ENCODE measurements around the gene AFMID. TPM values are rescaled to one million over a fixed set of nuclear protein-coding genes. Genes with fewer than 3 reads are reported as not detected.

Gene AFMID
- total and polyA plus RNA-seq, 2 of the 13 experiments (the other 11 are each of a cell fraction or from before 2014, with no cell fraction given), result 249 to 270 TPM

DNA sequence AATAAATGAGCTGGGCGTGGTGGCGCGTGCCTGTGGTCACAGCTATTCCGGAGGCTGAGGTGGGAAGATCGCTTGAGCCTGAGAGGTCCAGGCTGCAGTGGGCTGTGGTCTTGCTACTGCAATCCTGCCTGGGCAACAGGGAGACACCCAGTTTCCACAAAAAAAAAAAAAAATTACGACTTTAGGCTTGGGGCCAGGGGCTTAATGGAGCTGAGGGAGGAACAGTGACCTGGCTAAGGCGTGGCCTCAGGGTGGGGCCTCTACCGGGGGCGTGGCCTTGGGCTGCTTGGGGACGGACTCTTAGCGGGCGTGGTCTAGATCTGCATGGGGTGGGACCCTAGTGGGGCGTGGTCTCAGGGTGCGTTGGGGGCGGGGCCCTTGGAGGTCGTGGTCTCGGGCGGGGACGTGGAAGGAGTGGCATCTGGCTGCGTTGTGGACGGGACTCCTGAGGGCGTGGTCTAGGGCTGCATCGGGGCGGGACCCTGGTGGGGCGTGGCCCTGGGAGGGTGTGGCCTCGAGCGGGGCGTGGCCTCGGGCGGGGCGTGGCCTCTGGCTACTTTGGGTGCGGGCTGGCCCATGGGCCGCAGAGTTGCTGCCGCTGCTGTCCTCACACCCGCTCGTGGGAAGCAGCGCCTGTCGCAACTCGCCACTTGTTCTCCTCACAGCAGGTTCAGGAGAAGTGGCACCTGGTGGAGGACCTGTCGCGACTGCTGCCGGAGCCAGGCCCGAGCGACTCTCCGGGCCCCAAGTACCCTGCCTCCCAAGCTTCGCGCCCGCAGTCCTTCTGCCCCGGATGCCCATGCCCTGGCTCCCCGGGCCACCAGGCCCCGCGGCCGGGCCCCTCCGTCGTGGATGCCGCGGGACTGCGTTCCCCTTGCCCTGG lies 46.8 kb upstream of the AFMID start (continued):
- TF ChIP-seq, protein P1, sequence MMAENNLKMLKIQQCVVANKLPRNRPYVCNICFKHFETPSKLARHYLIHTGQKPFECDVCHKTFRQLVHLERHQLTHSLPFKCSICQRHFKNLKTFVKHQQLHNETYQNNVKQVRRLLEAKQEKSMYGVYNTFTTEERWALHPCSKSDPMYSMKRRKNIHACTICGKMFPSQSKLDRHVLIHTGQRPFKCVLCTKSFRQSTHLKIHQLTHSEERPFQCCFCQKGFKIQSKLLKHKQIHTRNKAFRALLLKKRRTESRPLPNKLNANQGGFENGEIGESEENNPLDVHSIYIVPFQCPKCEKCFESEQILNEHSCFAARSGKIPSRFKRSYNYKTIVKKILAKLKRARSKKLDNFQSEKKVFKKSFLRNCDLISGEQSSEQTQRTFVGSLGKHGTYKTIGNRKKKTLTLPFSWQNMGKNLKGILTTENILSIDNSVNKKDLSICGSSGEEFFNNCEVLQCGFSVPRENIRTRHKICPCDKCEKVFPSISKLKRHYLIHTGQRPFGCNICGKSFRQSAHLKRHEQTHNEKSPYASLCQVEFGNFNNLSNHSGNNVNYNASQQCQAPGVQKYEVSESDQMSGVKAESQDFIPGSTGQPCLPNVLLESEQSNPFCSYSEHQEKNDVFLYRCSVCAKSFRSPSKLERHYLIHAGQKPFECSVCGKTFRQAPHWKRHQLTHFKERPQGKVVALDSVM (CRISPR knock-in tag; IDR thresholded peaks at IDR 0.05), result no peak
- TF ChIP-seq NR2F6 (IDR thresholded peaks at IDR 0.05) (no peak), NR2F6 (CRISPR knock-in tag; IDR thresholded peaks at IDR 0.05) (0 out of 2 replicates have a peak, but pooled peaks have one; percentile 33), RXRB (CRISPR knock-in tag; IDR thresholded peaks at IDR 0.05; ENCODE audit: borderline replicate concordance) (no peak), HOXA9 (CRISPR knock-in tag; IDR thresholded peaks at IDR 0.05; ENCODE audit: borderline replicate concordance) (no peak), HIVEP1 (CRISPR knock-in tag; IDR thresholded peaks at IDR 0.05) (no peak), GZF1 (CRISPR knock-in tag; IDR thresholded peaks at IDR 0.05) (no peak), CAMTA2 (CRISPR knock-in tag; IDR thresholded peaks at IDR 0.05; ENCODE audit: borderline replicate concordance) (peak; percentile 84; the same call in 1 of the 2 replicates), SNRNP70 (IDR thresholded peaks at IDR 0.05; ENCODE audit: low read depth, low read length) (no peak), ZNF703 (CRISPR knock-in tag; IDR thresholded peaks at IDR 0.05; ENCODE audit: borderline replicate concordance) (no peak), TMF1 (CRISPR knock-in tag; IDR thresholded peaks at IDR 0.05; ENCODE audit: low read depth) (no peak), FLYWCH1 (CRISPR knock-in tag; IDR thresholded peaks at IDR 0.05) (no peak), CBFB (CRISPR knock-in tag; IDR thresholded peaks at IDR 0.05) (no peak), ZFP82 (CRISPR knock-in tag; IDR thresholded peaks at IDR 0.05; ENCODE audit: borderline replicate concordance) (no peak), ZNF563 (CRISPR knock-in tag; IDR thresholded peaks at IDR 0.05) (0 out of 2 replicates have a peak, but pooled peaks have one; percentile 5)
- TF ChIP-seq, protein P2, sequence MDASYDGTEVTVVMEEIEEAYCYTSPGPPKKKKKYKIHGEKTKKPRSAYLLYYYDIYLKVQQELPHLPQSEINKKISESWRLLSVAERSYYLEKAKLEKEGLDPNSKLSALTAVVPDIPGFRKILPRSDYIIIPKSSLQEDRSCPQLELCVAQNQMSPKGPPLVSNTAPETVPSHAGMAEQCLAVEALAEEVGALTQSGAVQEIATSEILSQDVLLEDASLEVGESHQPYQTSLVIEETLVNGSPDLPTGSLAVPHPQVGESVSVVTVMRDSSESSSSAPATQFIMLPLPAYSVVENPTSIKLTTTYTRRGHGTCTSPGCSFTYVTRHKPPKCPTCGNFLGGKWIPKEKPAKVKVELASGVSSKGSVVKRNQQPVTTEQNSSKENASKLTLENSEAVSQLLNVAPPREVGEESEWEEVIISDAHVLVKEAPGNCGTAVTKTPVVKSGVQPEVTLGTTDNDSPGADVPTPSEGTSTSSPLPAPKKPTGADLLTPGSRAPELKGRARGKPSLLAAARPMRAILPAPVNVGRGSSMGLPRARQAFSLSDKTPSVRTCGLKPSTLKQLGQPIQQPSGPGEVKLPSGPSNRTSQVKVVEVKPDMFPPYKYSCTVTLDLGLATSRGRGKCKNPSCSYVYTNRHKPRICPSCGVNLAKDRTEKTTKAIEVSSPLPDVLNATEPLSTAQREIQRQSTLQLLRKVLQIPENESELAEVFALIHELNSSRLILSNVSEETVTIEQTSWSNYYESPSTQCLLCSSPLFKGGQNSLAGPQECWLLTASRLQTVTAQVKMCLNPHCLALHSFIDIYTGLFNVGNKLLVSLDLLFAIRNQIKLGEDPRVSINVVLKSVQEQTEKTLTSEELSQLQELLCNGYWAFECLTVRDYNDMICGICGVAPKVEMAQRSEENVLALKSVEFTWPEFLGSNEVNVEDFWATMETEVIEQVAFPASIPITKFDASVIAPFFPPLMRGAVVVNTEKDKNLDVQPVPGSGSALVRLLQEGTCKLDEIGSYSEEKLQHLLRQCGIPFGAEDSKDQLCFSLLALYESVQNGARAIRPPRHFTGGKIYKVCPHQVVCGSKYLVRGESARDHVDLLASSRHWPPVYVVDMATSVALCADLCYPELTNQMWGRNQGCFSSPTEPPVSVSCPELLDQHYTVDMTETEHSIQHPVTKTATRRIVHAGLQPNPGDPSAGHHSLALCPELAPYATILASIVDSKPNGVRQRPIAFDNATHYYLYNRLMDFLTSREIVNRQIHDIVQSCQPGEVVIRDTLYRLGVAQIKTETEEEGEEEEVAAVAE (CRISPR knock-in tag; IDR thresholded peaks at IDR 0.05; ENCODE audit: borderline replicate concordance), result no peak
- TF ChIP-seq, protein P3, sequence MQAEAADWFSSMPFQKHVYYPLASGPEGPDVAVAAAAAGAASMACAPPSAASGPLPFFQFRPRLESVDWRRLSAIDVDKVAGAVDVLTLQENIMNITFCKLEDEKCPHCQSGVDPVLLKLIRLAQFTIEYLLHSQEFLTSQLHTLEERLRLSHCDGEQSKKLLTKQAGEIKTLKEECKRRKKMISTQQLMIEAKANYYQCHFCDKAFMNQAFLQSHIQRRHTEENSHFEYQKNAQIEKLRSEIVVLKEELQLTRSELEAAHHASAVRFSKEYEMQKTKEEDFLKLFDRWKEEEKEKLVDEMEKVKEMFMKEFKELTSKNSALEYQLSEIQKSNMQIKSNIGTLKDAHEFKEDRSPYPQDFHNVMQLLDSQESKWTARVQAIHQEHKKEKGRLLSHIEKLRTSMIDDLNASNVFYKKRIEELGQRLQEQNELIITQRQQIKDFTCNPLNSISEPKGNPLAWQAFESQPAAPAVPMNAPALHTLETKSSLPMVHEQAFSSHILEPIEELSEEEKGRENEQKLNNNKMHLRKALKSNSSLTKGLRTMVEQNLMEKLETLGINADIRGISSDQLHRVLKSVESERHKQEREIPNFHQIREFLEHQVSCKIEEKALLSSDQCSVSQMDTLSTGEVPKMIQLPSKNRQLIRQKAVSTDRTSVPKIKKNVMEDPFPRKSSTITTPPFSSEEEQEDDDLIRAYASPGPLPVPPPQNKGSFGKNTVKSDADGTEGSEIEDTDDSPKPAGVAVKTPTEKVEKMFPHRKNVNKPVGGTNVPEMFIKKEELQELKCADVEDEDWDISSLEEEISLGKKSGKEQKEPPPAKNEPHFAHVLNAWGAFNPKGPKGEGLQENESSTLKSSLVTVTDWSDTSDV (CRISPR knock-in tag; IDR thresholded peaks at IDR 0.05), result no peak
- TF ChIP-seq, protein P4, sequence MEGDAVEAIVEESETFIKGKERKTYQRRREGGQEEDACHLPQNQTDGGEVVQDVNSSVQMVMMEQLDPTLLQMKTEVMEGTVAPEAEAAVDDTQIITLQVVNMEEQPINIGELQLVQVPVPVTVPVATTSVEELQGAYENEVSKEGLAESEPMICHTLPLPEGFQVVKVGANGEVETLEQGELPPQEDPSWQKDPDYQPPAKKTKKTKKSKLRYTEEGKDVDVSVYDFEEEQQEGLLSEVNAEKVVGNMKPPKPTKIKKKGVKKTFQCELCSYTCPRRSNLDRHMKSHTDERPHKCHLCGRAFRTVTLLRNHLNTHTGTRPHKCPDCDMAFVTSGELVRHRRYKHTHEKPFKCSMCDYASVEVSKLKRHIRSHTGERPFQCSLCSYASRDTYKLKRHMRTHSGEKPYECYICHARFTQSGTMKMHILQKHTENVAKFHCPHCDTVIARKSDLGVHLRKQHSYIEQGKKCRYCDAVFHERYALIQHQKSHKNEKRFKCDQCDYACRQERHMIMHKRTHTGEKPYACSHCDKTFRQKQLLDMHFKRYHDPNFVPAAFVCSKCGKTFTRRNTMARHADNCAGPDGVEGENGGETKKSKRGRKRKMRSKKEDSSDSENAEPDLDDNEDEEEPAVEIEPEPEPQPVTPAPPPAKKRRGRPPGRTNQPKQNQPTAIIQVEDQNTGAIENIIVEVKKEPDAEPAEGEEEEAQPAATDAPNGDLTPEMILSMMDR (CRISPR knock-in tag; IDR thresholded peaks at IDR 0.05), result no peak

Measured in HepG2 (cell line).